ENCODE results near the gene ANKRD28.

GRCh38 chr3:15679306-15679705, 118.5 kb downstream of the ANKRD28 start:
- TF ChIP-seq EZH2 (IDR thresholded peaks at IDR 0.05) (no peak), POLR2AphosphoS5 (IDR thresholded peaks at IDR 0.05; ENCODE audit: low read depth, low read length) (no peak)
